ENCODE results near the gene TLE1. TPM values are rescaled to one million over a fixed set of nuclear protein-coding genes. Genes with fewer than 3 reads are reported as not detected.
"Not testable (repeated sequence)": the region's sequence is repeated elsewhere in the genome, so short reads cannot be mapped to it uniquely, and the experiment has no call there.

TLE1 gene
- total RNA-seq, 8 experiments from 2014 or later, result 0.52 to 105 (median 43.0) TPM

DNA sequence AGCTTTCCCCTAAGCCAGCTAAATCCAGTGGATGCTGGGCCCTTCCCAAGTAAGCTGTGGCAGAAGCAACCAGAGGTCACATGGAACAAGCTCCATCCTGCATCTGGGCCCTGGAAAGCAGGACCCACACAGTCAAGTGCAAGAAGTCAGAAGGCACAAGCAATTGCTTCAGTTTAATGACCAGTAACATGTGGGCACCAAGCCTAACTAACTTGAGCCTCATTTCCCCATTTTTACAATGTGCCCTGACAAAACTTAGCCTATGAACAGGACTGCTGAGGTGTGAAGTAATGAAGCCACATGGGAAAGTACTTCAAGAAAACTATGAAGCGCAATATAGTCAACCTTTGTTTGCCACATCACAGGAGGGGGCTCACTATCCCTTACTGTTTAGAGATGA is 90.5 kb downstream of the TLE1 start:
- H3K4me1 ChIP-seq (replicated peaks in 1 of 2), result peaks cover 29 to 38% of the 10 kb centered on the region in 2 donors
- H3K27ac ChIP-seq, result no peak overlapping the region
- no peak overlapping the region for H3K4me3 ChIP-seq
- ATAC-seq (replicated peaks in 6 of 8), result no peak
- WGBS, 10 experiments, result 83 to 100% (median 100%) methylated on average over 1 of the region's 1 CpG; no CpG with 5 or more reads in 3 of the 10 experiments
- in situ Hi-C loops (cut with MboI; ENCODE audit: low pct_unique_long_range_greater_than_20kb in 2 of 9, low sequenced_read_pairs in 9 of 9, unreplicated experiment in 9 of 9), result no loop called here

DNA sequence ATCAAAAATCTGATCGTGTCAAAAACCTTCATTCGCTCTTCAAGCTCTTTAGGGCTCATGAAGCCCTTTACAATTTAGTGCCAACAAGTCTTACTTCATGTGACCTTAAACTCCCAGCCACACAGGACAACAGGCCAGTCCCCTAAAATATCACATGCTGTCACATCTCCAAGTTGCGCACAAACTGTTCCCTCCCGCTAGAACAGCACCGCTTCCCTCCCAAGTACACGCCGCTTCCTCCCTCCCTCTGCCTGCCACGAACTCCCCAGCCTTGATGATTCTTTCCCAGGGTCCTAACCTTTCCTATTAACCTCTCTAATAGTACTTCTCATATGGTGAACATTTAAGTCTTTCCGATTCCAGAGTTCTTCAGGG is 91.2 kb downstream of the TLE1 start:
- 73 to 100% (median 92%) methylated on average over 1 to 6 of the region's 9 CpGs; no CpG with 5 or more reads in 2 of the 10 experiments for WGBS, 10 experiments
- Histone ChIP-seq H3K27ac (no peak overlapping the region), H3K4me3 (no peak overlapping the region), H3K4me1 (replicated peaks in 1 of 2) (peaks cover 29 to 38% of the 10 kb centered on the region in 2 donors)
- no peak for ATAC-seq (replicated peaks in 6 of 8)
- in situ Hi-C loops (cut with MboI; ENCODE audit: low pct_unique_long_range_greater_than_20kb in 2 of 9, low sequenced_read_pairs in 9 of 9, unreplicated experiment in 9 of 9), result no loop called here

DNA sequence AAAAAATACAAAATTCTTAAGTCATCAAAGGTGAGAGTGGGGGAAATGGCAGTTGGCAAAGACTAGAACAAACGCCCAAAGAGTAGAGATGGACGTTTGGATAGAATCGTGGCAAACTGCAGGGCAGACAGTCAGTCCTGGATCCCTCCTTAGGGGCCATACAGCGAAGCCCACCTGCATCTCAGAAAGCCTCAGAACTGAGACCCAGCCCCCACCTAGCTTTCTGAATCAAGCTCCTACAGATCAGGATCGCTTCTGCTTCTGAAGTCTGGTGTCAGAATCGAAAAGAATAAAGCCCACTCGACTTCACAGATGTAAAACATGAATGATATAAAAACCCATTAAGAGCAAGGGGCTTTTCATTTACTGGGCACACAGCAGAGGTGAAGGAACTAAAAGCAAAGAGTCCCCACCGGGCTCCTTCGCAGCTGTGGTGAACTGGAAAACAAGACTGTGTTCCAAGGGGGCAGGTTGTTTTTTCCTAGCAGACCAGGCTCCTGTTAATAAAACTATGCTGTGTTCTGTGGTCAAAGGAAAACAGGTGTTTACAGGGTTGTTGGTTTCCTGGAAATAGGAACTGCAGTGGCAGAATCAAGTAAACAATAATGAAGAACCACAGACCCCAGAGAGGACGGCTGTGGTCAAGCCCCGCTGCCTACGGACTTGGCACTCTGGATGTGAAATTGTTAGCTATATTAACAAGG is 91.8 kb downstream of the TLE1 start:
- Histone ChIP-seq H3K4me1 (replicated peaks in 1 of 2) (peaks cover 34 to 38% of the 10 kb centered on the region in 2 donors), H3K27ac (no peak overlapping the region), H3K4me3 (no peak overlapping the region)
- WGBS, 10 experiments, result 62 to 94% (median 86%) methylated on average over 2 to 8 of the region's 12 CpGs; no CpG with 5 or more reads in 1 of the 10 experiments
- ATAC-seq (replicated peaks in 6 of 8), result no peak
- in situ Hi-C loops (cut with MboI; ENCODE audit: low pct_unique_long_range_greater_than_20kb in 2 of 9, low sequenced_read_pairs in 9 of 9, unreplicated experiment in 9 of 9), result no loop called here

DNA sequence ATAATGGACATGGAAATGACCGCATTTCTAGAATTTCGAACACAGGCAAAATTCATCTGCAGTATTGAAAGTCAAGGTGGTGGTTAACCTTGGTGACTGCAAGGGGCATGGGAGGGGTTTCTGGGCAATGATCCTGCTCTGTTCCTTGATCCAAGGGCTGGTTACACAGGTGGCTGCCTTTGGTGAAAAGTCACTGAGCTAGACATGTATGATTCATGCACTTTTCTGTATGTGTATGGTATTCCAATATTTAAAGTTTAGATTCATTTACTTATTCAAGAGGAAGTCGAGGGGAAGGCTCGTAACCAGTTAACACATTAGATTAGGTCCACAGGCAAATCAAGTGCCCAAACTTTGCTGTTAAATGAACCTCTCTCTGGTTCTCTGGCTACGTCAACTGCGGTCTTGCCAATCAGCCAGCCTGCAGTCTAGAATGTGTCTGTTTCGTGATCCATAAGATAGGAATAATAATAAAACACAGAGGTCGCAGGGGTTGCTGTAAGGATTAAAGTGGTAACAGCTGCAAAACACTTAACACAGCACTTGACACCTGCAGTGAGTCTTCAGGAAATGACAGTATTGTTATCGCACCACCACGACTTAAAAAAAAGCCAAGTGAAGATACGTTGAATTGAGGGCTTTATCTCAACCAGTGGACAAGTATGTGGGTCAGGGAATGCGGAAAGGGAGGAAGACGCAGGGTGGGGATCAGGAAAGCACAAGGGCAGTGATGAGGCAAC is 92.5 kb downstream of the TLE1 start:
- in situ Hi-C loops (cut with MboI; ENCODE audit: low pct_unique_long_range_greater_than_20kb in 2 of 9, low sequenced_read_pairs in 9 of 9, unreplicated experiment in 9 of 9), result no loop called here
- H3K4me1 ChIP-seq (replicated peaks in 1 of 2), result peaks cover 37% of the 10 kb centered on the region in 2 donors
- 47 to 94% (median 78%) methylated on average over 4 to 11 of the region's 13 CpGs for WGBS, 10 experiments
- peak overlapping the region in 1 of 2 donors; percentile 1 for H3K27ac ChIP-seq
- ATAC-seq (replicated peaks in 6 of 8), result peak in 1 of 8 experiments; percentile 62
- H3K4me3 ChIP-seq, result no peak overlapping the region

DNA sequence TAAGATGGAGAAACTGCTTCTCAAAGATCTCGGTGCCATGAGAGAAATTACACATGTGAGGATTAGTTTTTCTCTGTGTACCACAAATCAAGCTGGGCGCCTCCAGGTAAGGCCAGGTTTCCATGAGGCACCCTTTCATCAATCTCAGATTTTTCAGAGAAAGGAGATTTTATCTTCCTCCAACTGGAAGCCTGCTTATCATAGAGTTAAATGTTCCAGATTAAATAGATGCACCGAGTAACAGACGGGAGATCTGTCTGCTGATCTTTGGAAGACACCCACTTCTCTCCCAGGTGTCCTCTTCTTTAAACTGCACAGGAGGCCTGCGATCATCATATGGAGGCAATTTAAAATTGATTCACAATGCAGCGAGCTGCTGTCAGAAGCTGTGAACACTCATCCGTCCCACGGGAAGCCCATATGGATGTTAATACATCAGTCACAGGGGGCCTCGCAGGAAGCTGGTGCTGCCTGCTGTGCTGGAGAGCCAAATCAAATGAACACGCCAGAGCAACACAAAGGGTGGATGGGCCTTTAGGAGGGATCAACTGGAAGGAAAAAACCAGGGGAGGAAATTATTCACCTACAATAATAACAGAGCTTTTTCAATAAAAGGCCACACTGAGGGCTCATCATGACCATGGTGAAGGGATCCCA is 93.3 kb downstream of the TLE1 start:
- Histone ChIP-seq H3K4me3 (no peak overlapping the region), H3K27ac (peak overlapping the region in 1 of 2 donors; percentile 1), H3K4me1 (replicated peaks in 1 of 2) (peaks cover 33 to 37% of the 10 kb centered on the region in 2 donors)
- WGBS, 10 experiments, result 0 to 100% (median 43%) methylated on average over 1 to 10 of the region's 10 CpGs
- in situ Hi-C loops (cut with MboI; ENCODE audit: low pct_unique_long_range_greater_than_20kb in 2 of 9, low sequenced_read_pairs in 9 of 9, unreplicated experiment in 9 of 9), result no loop called here
- peak in 5 of 8 experiments; percentile 73 to 99 (median 96) for ATAC-seq (replicated peaks in 6 of 8)

DNA sequence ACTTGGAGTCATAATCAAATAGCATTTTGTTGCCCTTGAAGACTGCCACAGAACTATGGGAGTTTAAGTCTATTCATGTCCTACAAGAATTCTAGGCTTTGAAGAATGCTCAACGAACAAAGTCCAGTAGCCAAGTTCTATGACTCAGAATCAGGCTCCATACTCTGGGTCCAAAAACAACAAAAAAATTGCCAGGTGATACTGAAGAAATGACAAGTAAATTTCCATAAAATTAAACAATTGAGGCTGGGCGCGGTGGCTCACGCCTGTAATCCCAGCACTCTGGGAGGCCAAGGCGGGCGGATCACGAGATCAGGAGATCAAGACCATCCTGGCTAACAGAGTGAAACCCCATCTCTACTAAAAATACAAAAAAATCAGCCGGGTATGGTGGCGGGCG is 94.1 kb downstream of the TLE1 start:
- in situ Hi-C loops (cut with MboI; ENCODE audit: low pct_unique_long_range_greater_than_20kb in 2 of 9, low sequenced_read_pairs in 9 of 9, unreplicated experiment in 9 of 9); ATAC-seq (replicated peaks in 6 of 8); H3K27ac ChIP-seq; H3K4me3 ChIP-seq: not testable (repeated sequence)
- H3K4me1 ChIP-seq (replicated peaks in 1 of 2), result peaks cover 29 to 32% of the 10 kb centered on the region in 2 donors
- 93 to 100% (median 99%) methylated on average over 1 to 10 of the region's 10 CpGs; no CpG with 5 or more reads in 4 of the 10 experiments for WGBS, 10 experiments

DNA sequence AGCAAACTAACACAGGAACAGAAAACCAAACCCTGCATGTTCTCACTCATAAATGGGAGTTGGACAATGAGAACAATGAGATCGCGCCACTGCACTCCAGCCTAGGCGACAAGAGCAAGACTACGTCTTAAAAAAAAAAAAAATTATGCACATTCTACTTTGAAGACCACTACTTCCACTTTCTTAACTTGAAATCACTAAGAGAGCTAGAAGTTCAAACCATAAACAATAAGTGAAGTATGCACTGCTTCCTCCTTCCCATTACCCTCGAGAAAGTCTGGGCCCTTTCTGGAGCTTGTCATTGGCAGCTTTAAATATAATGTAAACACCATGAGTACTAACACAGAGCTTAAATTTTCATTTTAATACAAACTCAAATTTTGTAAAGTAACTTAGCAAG is 94.9 kb downstream of the TLE1 start:
- 50 to 100% (median 97%) methylated on average over 1 to 5 of the region's 5 CpGs; no CpG with 5 or more reads in 2 of the 10 experiments for WGBS, 10 experiments

DNA sequence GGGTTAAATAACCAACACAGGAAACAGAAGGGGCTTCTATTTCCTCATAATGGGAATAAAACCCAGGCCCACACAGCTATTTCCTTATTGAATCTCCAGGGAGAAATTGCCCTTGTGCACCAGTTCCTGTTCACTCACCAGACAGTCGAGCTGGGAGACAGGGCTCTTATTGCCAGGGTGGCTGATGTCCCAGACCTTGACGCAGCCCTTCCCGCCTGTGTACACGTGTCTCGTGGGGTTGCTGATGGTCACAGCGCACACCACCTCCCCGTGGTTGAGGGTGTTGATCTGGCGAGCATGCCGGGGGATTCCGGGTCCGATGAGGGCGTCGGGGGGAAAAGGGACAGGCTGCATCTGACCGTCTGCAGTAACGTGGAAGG is 96.5 kb downstream of the TLE1 start:
- ATAC-seq (replicated peaks in 6 of 8), result no peak
- WGBS, 10 experiments, result 78 to 98% (median 92%) methylated on average over 5 to 10 of the region's 15 CpGs; no CpG with 5 or more reads in 5 of the 10 experiments
- in situ Hi-C loops (cut with MboI; ENCODE audit: low pct_unique_long_range_greater_than_20kb in 2 of 9, low sequenced_read_pairs in 9 of 9, unreplicated experiment in 9 of 9), result no loop called here
- Histone ChIP-seq H3K4me1 (replicated peaks in 1 of 2) (peaks cover 29 to 39% of the 10 kb centered on the region in 2 donors), H3K27ac (no peak overlapping the region), H3K4me3 (no peak overlapping the region)

More for the DNA sequence above, 94.9 kb downstream of the TLE1 start:
- no peak for ATAC-seq (replicated peaks in 6 of 8)
- in situ Hi-C loops (cut with MboI; ENCODE audit: low pct_unique_long_range_greater_than_20kb in 2 of 9, low sequenced_read_pairs in 9 of 9, unreplicated experiment in 9 of 9), result no loop called here
- Histone ChIP-seq H3K4me3 (no peak overlapping the region), H3K27ac (no peak overlapping the region), H3K4me1 (replicated peaks in 1 of 2) (peaks cover 29 to 32% of the 10 kb centered on the region in 2 donors)

DNA sequence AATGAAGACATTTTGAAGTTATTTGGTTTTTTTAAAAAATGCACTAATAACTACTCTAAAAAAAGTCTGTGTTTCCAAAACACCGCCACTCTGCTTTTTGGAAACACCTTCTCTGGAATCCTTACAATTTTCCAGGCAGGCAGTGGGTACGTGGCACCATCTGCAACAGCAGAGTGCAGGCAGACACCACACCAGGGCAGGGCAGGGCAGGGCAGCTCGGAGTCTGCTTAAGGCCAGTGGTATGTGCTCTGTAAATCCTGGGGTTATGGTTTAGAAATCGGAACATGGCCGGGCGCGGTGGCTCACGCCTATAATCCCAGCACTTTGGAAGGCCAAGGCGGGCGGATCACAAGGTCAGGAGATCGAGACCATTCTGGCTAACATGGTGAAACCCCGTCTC is 97.6 kb downstream of the TLE1 start:
- H3K27ac ChIP-seq, result no peak overlapping the region
- ATAC-seq (replicated peaks in 6 of 8), result no peak
- in situ Hi-C loops (cut with MboI; ENCODE audit: low pct_unique_long_range_greater_than_20kb in 2 of 9, low sequenced_read_pairs in 9 of 9, unreplicated experiment in 9 of 9), result no loop called here
- 80 to 100% (median 83%) methylated on average over 1 to 10 of the region's 12 CpGs; no CpG with 5 or more reads in 5 of the 10 experiments for WGBS, 10 experiments
- peaks cover 19 to 37% of the 10 kb centered on the region in 2 donors for H3K4me1 ChIP-seq (replicated peaks in 1 of 2)
- H3K4me3 ChIP-seq, result no peak overlapping the region

DNA sequence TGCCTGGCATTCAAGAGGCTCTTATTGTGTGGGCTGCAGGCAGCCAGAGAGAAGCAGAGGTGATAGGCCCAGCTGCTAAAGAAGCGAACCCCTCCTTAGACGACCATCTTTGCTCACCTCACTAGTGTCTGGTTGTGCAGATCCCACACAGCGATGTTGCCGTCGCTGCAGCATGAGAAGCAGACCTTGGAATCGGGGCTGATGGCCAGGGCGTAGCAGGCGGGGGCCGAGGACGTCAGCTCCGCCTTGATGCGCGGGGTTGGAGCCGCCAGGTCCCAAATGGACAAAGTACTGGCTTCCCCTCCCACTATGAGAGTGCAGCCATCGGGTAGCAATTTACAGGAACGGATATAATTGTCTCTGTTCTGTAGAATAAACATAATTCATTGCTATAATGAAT is 98.7 kb downstream of the TLE1 start:
- in situ Hi-C loops (cut with MboI; ENCODE audit: low pct_unique_long_range_greater_than_20kb in 2 of 9, low sequenced_read_pairs in 9 of 9, unreplicated experiment in 9 of 9), result no loop called here
- Histone ChIP-seq H3K4me1 (replicated peaks in 1 of 2) (peaks cover 8 to 26% of the 10 kb centered on the region in 2 donors), H3K4me3 (no peak overlapping the region), H3K27ac (no peak overlapping the region)
- ATAC-seq (replicated peaks in 6 of 8), result no peak
- 80 to 100% (median 98%) methylated on average over 1 to 4 of the region's 16 CpGs; no CpG with 5 or more reads in 4 of the 10 experiments for WGBS, 10 experiments

DNA sequence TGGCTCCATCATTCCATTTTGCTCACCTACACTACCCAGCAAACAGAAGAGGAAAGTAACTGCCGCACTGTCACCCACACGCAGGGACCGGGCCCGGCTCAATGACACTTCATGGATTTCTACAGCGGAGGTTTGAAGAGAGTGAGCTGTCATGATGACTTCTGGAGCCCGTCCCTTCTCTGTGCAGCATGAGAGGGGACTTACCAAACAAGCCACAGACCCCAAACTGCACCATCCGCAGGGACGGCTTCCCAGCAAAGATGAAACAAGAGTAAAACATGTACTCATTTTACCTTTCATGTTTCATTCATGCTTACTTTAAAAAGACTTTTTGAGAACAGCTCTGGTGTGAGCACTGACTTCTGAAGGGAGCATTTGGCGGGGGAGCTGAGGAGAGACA is 99.5 kb downstream of the TLE1 start:
- Histone ChIP-seq H3K4me1 (replicated peaks in 1 of 2) (peaks cover 8 to 21% of the 10 kb centered on the region in 2 donors), H3K27ac (no peak overlapping the region), H3K4me3 (no peak overlapping the region)
- 83 to 100% (median 95%) methylated on average over 3 to 6 of the region's 9 CpGs; no CpG with 5 or more reads in 4 of the 10 experiments for WGBS, 10 experiments
- in situ Hi-C loops (cut with MboI; ENCODE audit: low pct_unique_long_range_greater_than_20kb in 2 of 9, low sequenced_read_pairs in 9 of 9, unreplicated experiment in 9 of 9), result no loop called here
- no peak for ATAC-seq (replicated peaks in 6 of 8)

DNA sequence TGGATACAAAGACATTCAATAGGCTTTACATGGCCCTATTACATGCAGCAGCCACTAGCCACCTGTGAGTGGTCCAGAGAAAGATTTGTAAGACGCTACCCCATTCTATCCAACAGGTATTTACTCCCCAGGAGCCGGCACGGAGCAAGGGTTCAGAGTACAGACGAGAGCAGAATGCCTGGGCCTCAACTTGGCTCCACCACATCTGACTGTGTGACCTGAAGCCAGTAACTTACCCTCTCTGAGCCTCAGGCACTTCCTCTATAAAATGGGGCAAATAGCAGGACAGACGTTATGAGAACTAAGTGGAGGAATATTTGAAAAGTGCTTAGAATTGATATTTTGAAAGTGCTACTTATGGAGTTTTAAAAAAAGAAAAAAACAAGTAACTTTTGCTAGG is 100.0 kb downstream of the TLE1 start:
- WGBS, 10 experiments, result 78 to 100% (median 96%) methylated on average over 1 to 5 of the region's 5 CpGs; no CpG with 5 or more reads in 3 of the 10 experiments
- in situ Hi-C loops (cut with MboI; ENCODE audit: low pct_unique_long_range_greater_than_20kb in 2 of 9, low sequenced_read_pairs in 9 of 9, unreplicated experiment in 9 of 9), result no loop called here
- peaks cover 8 to 21% of the 10 kb centered on the region in 2 donors for H3K4me1 ChIP-seq (replicated peaks in 1 of 2)
- ATAC-seq (replicated peaks in 6 of 8), result no peak
- no peak overlapping the region for H3K4me3 ChIP-seq
- no peak overlapping the region for H3K27ac ChIP-seq

Measured in motor neuron (in vitro differentiated cells).